SIG-M5 treated with dmso at 0.1 percent for 504 hours (cell line): ENCODE results near the gene FICD.
A peak's percentile ranks its signal among the peaks of the same experiment; 100 is the strongest.
"Not testable (repeated sequence)": the region's sequence is repeated elsewhere in the genome, so short reads cannot be mapped to it uniquely, and the experiment has no call there.

Source experiments
- DNase-seq: peaks from one replicate; lab custom pipeline; 2025; ENCODE audit not compliant: unreplicated experiment; lab: John Stamatoyannopoulos, UW

The FICD gene

GRCh38 chr12:108531929-108532848 is 17.1 kb downstream of the FICD start:
- no peak for DNase-seq

GRCh38 chr12:108538146-108538545 is 23.1 kb downstream of the FICD start:
- no peak for DNase-seq

GRCh38 chr12:108538616-108539195 is 23.6 kb downstream of the FICD start:
- no peak for DNase-seq

GRCh38 chr12:108542320-108542719 is 27.2 kb downstream of the FICD start:
- no peak for DNase-seq

- no peak for DNase-seq
These were observed 28.6 kb downstream of the FICD start for GRCh38 chr12:108543652-108544051.

- DNase-seq = no peak
These were observed 32.6 kb downstream of the FICD start for GRCh38 chr12:108547686-108548085.

GRCh38 chr12:108548954-108549521 is 34.0 kb downstream of the FICD start:
- no peak for DNase-seq

- no peak for DNase-seq
These were observed 36.5 kb downstream of the FICD start for GRCh38 chr12:108551535-108551934.

- DNase-seq = no peak
These were observed 38.7 kb downstream of the FICD start for GRCh38 chr12:108553799-108554198.

GRCh38 chr12:108555383-108555782 is 40.3 kb downstream of the FICD start:
- DNase-seq = not testable (repeated sequence)

- no peak for DNase-seq
These were observed 44.1 kb downstream of the FICD start for GRCh38 chr12:108559007-108559655.

- no peak for DNase-seq
These were observed 44.7 kb downstream of the FICD start for GRCh38 chr12:108559748-108560147.

- peak; percentile 24 for DNase-seq
These were observed 45.2 kb downstream of the FICD start for GRCh38 chr12:108560321-108560721.

- DNase-seq = peak; percentile 98
These were observed 46.0 kb downstream of the FICD start, which contains the start of gene SART3 for GRCh38 chr12:108560752-108561719. SART3 (minus strand) TSS chr12:108561173; CDS start chr12:108561154, 19 bp downstream.

GRCh38 chr12:108561852-108562347 is 46.8 kb downstream of the FICD start:
- DNase-seq = peak; percentile 67

- DNase-seq = peak; percentile 93
These were observed 47.5 kb downstream of the FICD start, which contains the start of gene ISCU for GRCh38 chr12:108562348-108563135. ISCU (plus strand) TSS chr12:108562596; CDS start chr12:108562623, 27 bp downstream.

GRCh38 chr12:108563136-108563803 is 48.2 kb downstream of the FICD start:
- peak; percentile 94 for DNase-seq

- DNase-seq = no peak
These were observed 48.7 kb downstream of the FICD start for GRCh38 chr12:108563804-108564151.

GRCh38 chr12:108564724-108565123 is 49.6 kb downstream of the FICD start:
- DNase-seq = no peak
